Endothelial cell of umbilical vein (primary cell): ENCODE data around the gene HMCES. TPM values are rescaled to one million over a fixed set of nuclear protein-coding genes. Genes with fewer than 3 reads are reported as not detected.
"Not testable (repeated sequence)": the region's sequence is repeated elsewhere in the genome, so short reads cannot be mapped to it uniquely, and the experiment has no call there.

Experiments
- BruUV-seq: library from RNA; stranded (reverse); fragments of 400-500 nt; replicated peaks from 2 replicates; lab custom pipeline; 2021; lab: Mats Ljungman, UMichigan
- CTCF ChIA-PET: fragments of 300-600, 350-600 bp; sonication (Branson Sonifier 250); formaldehyde crosslinking; loops from one replicate; lab custom pipeline; 2021; ENCODE audit warnings: antibody characterized with exemption, inconsistent platforms; lab: Charles Lee
- POLR2A ChIA-PET: fragments of 300-600, 350-600 bp; sonication (Branson Sonifier 250); formaldehyde crosslinking; loops from one replicate; lab custom pipeline; 2021; ENCODE audit warnings: antibody characterized with exemption, inconsistent platforms; lab: Charles Lee
- DNase-seq: peaks from one replicate; pipeline ENCODE4 v3.0.0-alpha.2; 2011; ENCODE audit warnings: low read depth, low spot score
- FAIRE-seq: peaks from 2 replicates; lab custom pipeline; 2011; peaks lifted over from hg19 to GRCh38; lab: Jason Lieb, UNC
- H2AFZ ChIP-seq: 2 replicates; pipeline ENCODE4 v1.6.0; 2012; ENCODE audit warnings: low read depth, low read length, control low read depth, inconsistent platforms
- H3K27ac ChIP-seq: 2 replicates; pipeline ENCODE4 v1.5.1; 2011; ENCODE audit warnings: low read depth, mild to moderate bottlenecking, control low read depth, low read length, moderate library complexity; ENCODE audit not compliant: insufficient read depth
- H3K27me3 ChIP-seq, 2 experiments: 2 replicates each; pipeline versions ENCODE4 v1.6.0 to v1.6.1; 2011; ENCODE audit warnings: low read length in 2 of 2, mixed read lengths in 1 of 2; ENCODE audit not compliant: control insufficient read depth in 2 of 2, insufficient read depth in 2 of 2
- H3K36me3 ChIP-seq, 2 experiments: 2 replicates in 1 of 2; 3 replicates in 1 of 2; pipeline ENCODE4 v1.5.1; 2011; ENCODE audit warnings: low read length in 2 of 2, mild to moderate bottlenecking in 1 of 2, moderate library complexity in 1 of 2; ENCODE audit not compliant: control insufficient read depth in 2 of 2, insufficient read depth in 2 of 2; ENCODE audit errors: extremely low read depth in 1 of 2
- H3K4me1 ChIP-seq: 3 replicates; pipeline ENCODE4 v1.5.1; 2011; ENCODE audit warnings: mild to moderate bottlenecking, low read length; ENCODE audit not compliant: control insufficient read depth, insufficient read depth; ENCODE audit errors: extremely low read depth
- H3K4me2 ChIP-seq: 2 replicates; pipeline ENCODE4 v1.6.1; 2011; ENCODE audit warnings: low read length, control low read depth, mixed read lengths; ENCODE audit not compliant: insufficient read depth
- H3K4me3 ChIP-seq, 3 experiments: fragments of 200-600 bp in 1 of 3; sonication (generic), shearing (Covaris generic) in 1 of 3; replicated peaks in 1 of 3; 2 replicates each; pipeline ENCODE4 v1.5.1; 2011 to 2016; ENCODE audit warnings: control low read depth in 3 of 3, low read length in 3 of 3, mild to moderate bottlenecking in 2 of 3, inconsistent platforms in 1 of 3, low read depth in 1 of 3, moderate library complexity in 1 of 3; ENCODE audit not compliant: insufficient read depth in 1 of 3
- H3K79me2 ChIP-seq: 2 replicates; pipeline ENCODE4 v1.6.0; 2012; ENCODE audit warnings: low read length, inconsistent platforms; ENCODE audit not compliant: control insufficient read depth, insufficient read depth
- H3K9ac ChIP-seq: replicated peaks from 2 replicates; pipeline ENCODE3; 2011; ENCODE audit warnings: low read length, control low read depth; ENCODE audit not compliant: insufficient read depth; ENCODE audit errors: extremely low read depth
- H3K9me1 ChIP-seq: replicated peaks from 3 replicates; pipeline ENCODE4 v1.6.0; 2011; ENCODE audit warnings: mild to moderate bottlenecking, low read length; ENCODE audit not compliant: control insufficient read depth, insufficient read depth; ENCODE audit errors: extremely low read depth
- H3K9me3 ChIP-seq: replicated peaks from 2 replicates; pipeline ENCODE4 v1.5.1; 2012; ENCODE audit warnings: low read length, inconsistent platforms; ENCODE audit not compliant: control insufficient read depth, insufficient read depth
- H4K20me1 ChIP-seq: replicated peaks from 2 replicates; pipeline ENCODE3; 2011; ENCODE audit warnings: mild to moderate bottlenecking, low read length; ENCODE audit not compliant: control insufficient read depth, insufficient read depth; ENCODE audit errors: extremely low read depth
- GATA2 ChIP-seq: IDR thresholded peaks from 2 replicates; pipeline ENCODE4 v1.7.0; 2011; ENCODE audit warnings: low read depth, mild to moderate bottlenecking, moderate library complexity, mixed read lengths, low read length; ENCODE audit not compliant: insufficient read length, insufficient read depth
- POLR2A ChIP-seq: IDR thresholded peaks from 2 replicates; pipeline ENCODE4 v1.6.1; 2012; ENCODE audit warnings: low read depth, mild to moderate bottlenecking, control low read depth, low read length
- POLR2AphosphoS5 ChIP-seq: IDR thresholded peaks from 2 replicates; pipeline ENCODE4 v1.6.1; 2012; ENCODE audit warnings: low read depth, mild to moderate bottlenecking, control low read depth, low read length, moderate library complexity; ENCODE audit not compliant: insufficient read depth
- dilution Hi-C: fragments of 300-500 bp; cut with MboI; formaldehyde crosslinking; loops from one replicate; pipeline ENCODE4 v1.15.0; 2019; ENCODE audit warnings: low sequenced_read_pairs; ENCODE audit not compliant: extremely low pct_ligation_motif_present
- intact Hi-C: fragments of 100-400 bp; cut with micrococcal nuclease; formaldehyde crosslinking; loops from one replicate; pipeline ENCODE4 v1.10.0; 2022
- polyA plus RNA-seq, 4 experiments: library from polyadenylated mRNA; depleted of rRNA in 3 of 4; stranded (reverse) in 3 of 4; unstranded in 1 of 4; fragments of >200 nt; gene quantifications; 2 replicates each; pipeline versions ENCODE4 v1.2.1 to v1.2.3, GENCODE V29; 2011 to 2012; ENCODE audit warnings: missing spikeins in 1 of 4
- total RNA-seq: library from RNA; stranded (reverse); gene quantifications from 2 replicates; pipeline ENCODE4 v1.2.3, GENCODE V29; 2021

HMCES gene
- total and polyA plus RNA-seq, 2 donors (not counting 3 experiments of a cell fraction or from before 2014, with no cell fraction given), result 30.6 to 40.8 TPM

DNA sequence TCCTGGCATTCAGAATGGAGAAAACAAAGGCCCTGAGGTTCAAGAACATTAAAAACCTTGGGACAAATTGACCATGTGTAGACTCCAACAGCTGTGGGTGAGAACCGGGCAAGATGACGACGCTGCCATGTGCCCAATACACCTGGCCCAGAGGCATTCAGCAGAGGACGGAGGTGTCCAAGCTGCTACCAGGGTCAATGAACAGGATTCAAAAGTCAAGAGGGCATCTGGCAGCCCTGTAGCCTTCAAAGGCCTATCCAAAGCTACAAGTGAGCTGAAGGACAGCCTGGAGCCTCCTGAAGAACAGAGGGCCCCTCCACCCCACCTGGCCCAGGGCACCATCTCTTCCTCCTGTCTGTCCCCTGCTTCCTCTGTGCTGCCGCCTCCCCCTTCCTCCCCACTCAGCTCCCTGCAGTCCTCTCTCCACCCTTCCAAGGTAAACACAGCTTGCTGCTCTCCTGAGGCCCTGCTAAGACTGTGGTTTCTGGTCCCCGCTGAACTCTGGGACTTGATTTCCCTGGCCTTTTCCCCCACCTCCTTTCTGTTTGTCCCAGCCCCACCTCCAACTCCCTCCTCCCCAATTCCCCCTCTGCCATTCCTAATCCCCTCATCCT lies 57.5 kb downstream of the HMCES start:
- TF ChIP-seq GATA2 (no peak), POLR2A (no peak), POLR2AphosphoS5 (no peak)
- DNase-seq, result no peak
- dilution Hi-C loops (no loop called here), intact Hi-C loops (no loop called here)
- Histone ChIP-seq H3K79me2 (no peaks in the 10 kb centered on the region), H3K36me3 (no peaks in the 10 kb centered on the region), H3K9me3 (no peaks in the 10 kb centered on the region), H4K20me1 (no peaks in the 10 kb centered on the region), H3K4me2 (no peak overlapping the region), H3K9me1 (no peaks in the 10 kb centered on the region), H3K4me1 (no peaks in the 10 kb centered on the region), H3K9ac (no peak overlapping the region), H2AFZ (no peak overlapping the region), H3K27ac (no peak overlapping the region), H3K4me3 (no peak overlapping the region), H3K27me3 (peaks cover 1 to 2% of the 10 kb centered on the region in 2 experiments)
- ChIA-PET CTCF (interaction anchor here (2.1 kb wide), 1 partner anchor 17 kb away, joined by 6 read pairs; no protein-coding TSS in a partner anchor), POLR2A (interaction anchor here (0.9 kb wide), 1 partner anchor 104 kb away, joined by 3 read pairs; the partner anchor contains the start of genes IFT122 and MBD4)
- no peak for FAIRE-seq
- no TSS peak for BruUV-seq

DNA sequence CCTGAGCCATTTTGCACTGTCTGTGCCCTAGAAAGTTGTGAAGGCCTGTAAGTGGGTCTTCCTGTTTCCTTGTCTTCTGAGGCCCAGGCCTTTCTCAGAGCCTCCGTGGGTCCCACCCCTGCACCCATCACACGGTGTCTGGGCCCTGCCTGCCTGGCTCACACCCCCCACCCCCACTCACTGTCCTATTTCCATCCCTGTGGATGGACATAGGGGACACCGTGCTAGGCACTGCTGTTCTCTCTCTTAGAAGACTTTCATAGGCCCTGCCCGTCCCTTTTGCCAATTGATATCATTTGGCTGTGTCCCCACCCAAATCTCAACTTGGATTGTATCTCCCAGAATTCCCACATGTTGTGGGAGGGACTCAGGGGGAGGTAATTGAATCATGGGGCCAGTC lies 59.0 kb downstream of the HMCES start:
- H3K4me2 ChIP-seq, H3K36me3 ChIP-seq, H3K9me1 ChIP-seq, H3K27me3 ChIP-seq, FAIRE-seq, POLR2A ChIA-PET, H3K4me1 ChIP-seq, intact Hi-C loops, H3K79me2 ChIP-seq, H3K9me3 ChIP-seq, H4K20me1 ChIP-seq, H2AFZ ChIP-seq, DNase-seq, H3K27ac ChIP-seq, BruUV-seq, H3K4me3 ChIP-seq, dilution Hi-C loops, CTCF ChIA-PET, H3K9ac ChIP-seq: not testable (repeated sequence)

DNA sequence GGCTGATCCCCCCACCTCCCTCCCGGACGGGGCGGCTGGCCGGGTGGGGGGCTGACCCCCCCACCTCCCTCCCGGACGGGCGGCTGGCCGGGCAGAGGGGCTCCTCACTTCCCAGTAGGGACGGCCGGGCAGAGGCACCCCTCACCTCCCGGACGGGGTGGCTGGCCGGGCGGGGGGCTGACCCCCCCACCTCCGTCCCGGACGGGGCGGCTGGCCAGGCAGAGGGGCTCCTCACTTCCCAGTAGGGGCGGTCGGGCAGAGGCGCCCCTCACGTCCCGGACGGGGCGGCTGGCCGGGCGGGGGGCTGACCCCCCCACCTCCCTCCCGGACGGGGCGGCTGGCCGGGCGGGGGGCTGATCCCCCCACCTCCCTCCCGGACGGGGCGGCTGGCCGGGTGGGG lies 60.5 kb downstream of the HMCES start:
- intact Hi-C loops, H3K79me2 ChIP-seq, H3K9ac ChIP-seq, POLR2A ChIA-PET, H3K27ac ChIP-seq, FAIRE-seq, H3K36me3 ChIP-seq, H3K9me1 ChIP-seq, H4K20me1 ChIP-seq, H3K27me3 ChIP-seq, dilution Hi-C loops, DNase-seq, H3K4me1 ChIP-seq, BruUV-seq, CTCF ChIA-PET, H2AFZ ChIP-seq, H3K4me2 ChIP-seq, H3K9me3 ChIP-seq, H3K4me3 ChIP-seq: not testable (repeated sequence)

DNA sequence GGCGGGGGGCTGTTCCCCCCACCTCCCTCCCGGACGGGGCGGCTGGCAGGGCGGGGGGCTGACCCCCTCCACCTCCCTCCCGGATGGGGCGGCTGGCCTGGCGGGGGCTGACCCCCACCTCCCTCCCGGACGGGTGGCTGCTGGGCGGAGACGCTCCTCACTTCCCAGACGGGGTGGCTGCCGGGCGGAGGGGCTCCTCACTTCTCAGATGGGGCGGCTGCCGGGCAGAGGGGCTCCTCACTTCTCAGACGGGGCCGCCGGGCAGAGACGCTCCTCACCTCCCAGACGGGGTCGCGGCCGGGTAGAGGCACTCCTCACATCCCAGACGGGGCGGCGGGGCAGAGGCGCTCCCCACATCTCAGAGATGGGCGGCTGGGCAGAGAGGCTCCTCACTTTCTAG lies 61.2 kb downstream of the HMCES start:
- H3K4me3 ChIP-seq, H3K36me3 ChIP-seq, CTCF ChIA-PET, BruUV-seq, FAIRE-seq, POLR2A ChIA-PET, H2AFZ ChIP-seq, dilution Hi-C loops, H3K4me1 ChIP-seq, H3K9ac ChIP-seq, DNase-seq, intact Hi-C loops, H3K79me2 ChIP-seq, H3K27me3 ChIP-seq, H3K4me2 ChIP-seq, H3K9me1 ChIP-seq, H3K27ac ChIP-seq, H4K20me1 ChIP-seq, H3K9me3 ChIP-seq: not testable (repeated sequence)
